BJ (cell line): Measurements from ENCODE around the gene SEC24B. TPM values are rescaled to one million over a fixed set of nuclear protein-coding genes. Genes with fewer than 3 reads are reported as not detected.

Source experiments
- CTCF ChIA-PET: fragments of 350-600 bp; formaldehyde crosslinking; extraction: SDS; loops from one replicate; lab custom pipeline; 2021; ENCODE audit warnings: antibody characterized with exemption, inconsistent platforms; lab: Yijun Ruan, JAX
- POLR2A ChIA-PET: fragments of 300-600 bp; sonication (Branson Sonifier 250); formaldehyde crosslinking; extraction: SDS; loops from one replicate; lab custom pipeline; 2021; ENCODE audit warnings: antibody characterized with exemption; lab: Charles Lee
- DNase-seq: peaks from one replicate; pipeline ENCODE4 v3.0.0-alpha.2; 2011; ENCODE audit warnings: low read depth
- H3K27me3 ChIP-seq: 2 replicates; pipeline ENCODE4 v1.6.0; 2011; ENCODE audit warnings: low read length; ENCODE audit not compliant: control insufficient read depth, insufficient read depth
- H3K36me3 ChIP-seq: 2 replicates; pipeline ENCODE4 v1.5.1; 2011; ENCODE audit warnings: low read length; ENCODE audit not compliant: control insufficient read depth, insufficient read depth
- H3K4me3 ChIP-seq: 2 replicates; pipeline ENCODE4 v1.5.1; 2011; ENCODE audit warnings: low read depth, mild to moderate bottlenecking, control low read depth, low read length
- polyA plus RNA-seq: library from polyadenylated mRNA; depleted of rRNA; stranded (reverse); fragments of >200 nt; gene quantifications from 2 replicates; pipeline ENCODE4 v1.2.3, GENCODE V29; 2011
- TF ChIP-seq, protein P1 (sequence below): IDR thresholded peaks from 2 replicates; pipeline ENCODE4 v1.5.1; 2011; ENCODE audit warnings: low read depth, mild to moderate bottlenecking, control low read depth, inconsistent platforms, low read length, moderate library complexity; ENCODE audit not compliant: insufficient read depth

Gene SEC24B
- polyA plus RNA-seq, 1 experiment, result 43.1 TPM

DNA sequence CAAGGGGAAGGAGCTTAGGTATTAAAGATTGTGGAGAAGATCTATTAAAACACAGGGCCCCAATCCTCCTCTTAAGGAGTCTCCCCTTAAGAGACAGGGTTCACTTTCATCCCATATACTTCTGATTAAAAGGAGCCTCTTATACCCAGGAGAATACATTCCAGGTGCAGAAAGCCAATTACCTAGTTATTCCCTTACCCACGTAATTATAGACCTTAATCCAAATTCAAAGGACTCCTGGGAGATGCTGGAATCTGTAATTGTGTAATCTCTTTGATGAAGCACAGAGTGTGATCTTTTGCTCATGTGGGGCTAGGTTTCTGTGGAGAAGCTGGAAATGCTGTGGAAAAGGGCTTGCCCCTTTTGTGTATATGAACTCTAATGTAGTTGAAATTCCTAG, 1.4 kb upstream of the SEC24B start:
- TF ChIP-seq, protein P1, sequence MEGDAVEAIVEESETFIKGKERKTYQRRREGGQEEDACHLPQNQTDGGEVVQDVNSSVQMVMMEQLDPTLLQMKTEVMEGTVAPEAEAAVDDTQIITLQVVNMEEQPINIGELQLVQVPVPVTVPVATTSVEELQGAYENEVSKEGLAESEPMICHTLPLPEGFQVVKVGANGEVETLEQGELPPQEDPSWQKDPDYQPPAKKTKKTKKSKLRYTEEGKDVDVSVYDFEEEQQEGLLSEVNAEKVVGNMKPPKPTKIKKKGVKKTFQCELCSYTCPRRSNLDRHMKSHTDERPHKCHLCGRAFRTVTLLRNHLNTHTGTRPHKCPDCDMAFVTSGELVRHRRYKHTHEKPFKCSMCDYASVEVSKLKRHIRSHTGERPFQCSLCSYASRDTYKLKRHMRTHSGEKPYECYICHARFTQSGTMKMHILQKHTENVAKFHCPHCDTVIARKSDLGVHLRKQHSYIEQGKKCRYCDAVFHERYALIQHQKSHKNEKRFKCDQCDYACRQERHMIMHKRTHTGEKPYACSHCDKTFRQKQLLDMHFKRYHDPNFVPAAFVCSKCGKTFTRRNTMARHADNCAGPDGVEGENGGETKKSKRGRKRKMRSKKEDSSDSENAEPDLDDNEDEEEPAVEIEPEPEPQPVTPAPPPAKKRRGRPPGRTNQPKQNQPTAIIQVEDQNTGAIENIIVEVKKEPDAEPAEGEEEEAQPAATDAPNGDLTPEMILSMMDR, result no peak
- ChIA-PET CTCF (interaction anchor here (0.6 to 3.3 kb wide), 7 partner anchors 13 to 546 kb away, joined by 3 to 29 read pairs (median 7); partner anchors contain the start of gene GAR1), POLR2A (no interaction called here)
- no peak for DNase-seq
- H3K27me3 ChIP-seq, result no peaks in the 10 kb centered on the region
- no peaks in the 10 kb centered on the region for H3K36me3 ChIP-seq
- no peak overlapping the region for H3K4me3 ChIP-seq

DNA sequence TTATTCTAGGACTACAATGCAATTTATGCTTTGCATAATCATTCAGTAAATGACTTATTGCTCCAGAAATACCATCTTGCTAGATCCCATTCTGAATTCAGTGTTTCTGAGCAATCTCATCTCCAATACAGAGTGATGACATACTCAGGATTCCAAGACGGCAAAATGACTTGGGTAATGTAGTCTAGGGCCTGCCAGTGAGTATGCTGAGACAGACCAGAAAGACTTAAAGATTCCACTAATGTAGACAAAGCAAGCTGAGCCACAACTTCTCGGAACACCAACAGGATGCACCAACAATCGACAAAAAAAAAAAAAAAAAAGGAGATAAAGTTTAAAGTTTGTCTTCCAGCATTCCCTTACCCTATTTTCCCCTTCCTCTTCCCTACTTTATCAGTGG, 919 bp upstream of the SEC24B start:
- no peak for DNase-seq
- Histone ChIP-seq H3K36me3 (no peaks in the 10 kb centered on the region), H3K4me3 (peak overlapping the region; percentile 67), H3K27me3 (no peaks in the 10 kb centered on the region)
- TF ChIP-seq, protein P1, result no peak
- CTCF ChIA-PET, result interaction anchor here (0.6 to 3.3 kb wide), 25 partner anchors 8 to 744 kb away, joined by 3 to 29 read pairs (median 4); no protein-coding TSS in a partner anchor
- POLR2A ChIA-PET, result no interaction called here

DNA sequence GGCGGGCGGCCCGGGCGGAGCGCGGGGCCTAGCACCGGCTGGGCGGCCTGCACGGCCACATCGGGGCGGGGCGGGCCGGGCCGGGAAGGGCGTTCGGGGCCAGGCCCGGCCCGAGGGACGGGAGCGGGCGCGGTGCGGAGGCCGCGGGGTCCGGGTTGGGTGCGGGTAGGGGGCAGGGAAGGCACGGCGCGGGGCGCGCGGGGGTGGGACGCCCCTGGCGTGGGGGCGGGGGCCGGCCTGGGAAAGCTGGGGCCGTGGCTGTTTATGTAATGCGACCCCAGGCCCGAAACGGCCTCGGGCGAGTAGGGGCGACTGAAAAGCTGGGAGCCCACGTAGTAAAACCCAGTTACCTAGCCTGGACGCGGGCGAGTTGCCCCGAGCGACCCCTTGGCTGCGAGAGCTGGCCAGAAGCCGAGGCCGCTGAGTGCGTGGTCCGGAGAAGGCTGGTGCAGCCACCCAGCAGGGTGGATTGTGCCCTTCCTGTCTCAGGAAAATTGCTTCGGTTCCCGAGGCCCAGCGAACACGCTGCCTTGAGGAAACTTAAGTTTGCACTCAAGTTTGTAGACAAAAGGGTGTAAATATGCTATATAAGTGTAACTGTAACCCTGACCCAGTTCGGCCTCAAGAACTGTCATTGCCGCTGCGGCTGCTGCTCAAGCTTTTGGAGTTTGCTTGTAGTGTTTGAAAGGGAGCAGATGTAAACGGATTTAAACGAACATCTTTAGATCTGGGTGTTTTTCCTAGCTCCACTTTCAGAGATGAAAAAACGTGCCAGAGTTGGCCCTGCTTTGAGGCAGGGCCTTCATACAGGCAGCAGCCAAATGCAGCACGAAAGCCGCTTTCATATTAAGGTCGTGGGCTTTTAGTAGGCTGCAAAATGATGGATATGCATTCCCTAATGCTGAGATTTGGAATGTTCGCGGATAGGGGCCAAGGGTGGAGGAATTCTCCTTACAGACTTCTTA, 674 bp downstream of the SEC24B start:
- H3K4me3 ChIP-seq, result peak overlapping the region; percentile 67
- CTCF ChIA-PET, result interaction anchor here (0.6 to 3.3 kb wide), 24 partner anchors 9 to 1098 kb away, joined by 3 to 29 read pairs (median 4); partner anchors contain the start of gene GAR1
- no peaks in the 10 kb centered on the region for H3K36me3 ChIP-seq
- POLR2A ChIA-PET, result interaction anchor here (0.6 kb wide), 1 partner anchor 18 kb away, joined by 4 read pairs; no protein-coding TSS in a partner anchor
- TF ChIP-seq, protein P1, result no peak
- no peak for DNase-seq
- no peaks in the 10 kb centered on the region for H3K27me3 ChIP-seq

GRCh38 chr4:109435635-109436034, 2.0 kb downstream of the SEC24B start:
- H3K4me3 ChIP-seq, result no peak overlapping the region
- POLR2A ChIA-PET, result no interaction called here
- no peaks in the 10 kb centered on the region for H3K36me3 ChIP-seq
- no peaks in the 10 kb centered on the region for H3K27me3 ChIP-seq
- no peak for DNase-seq
- CTCF ChIA-PET, result interaction anchor here (3.3 kb wide), 1 partner anchor 10 kb away, joined by 29 read pairs; no protein-coding TSS in a partner anchor
- TF ChIP-seq, protein P1, result no peak

GRCh38 chr4:109436504-109436903, 2.9 kb downstream of the SEC24B start:
- H3K4me3 ChIP-seq, result no peak overlapping the region
- no peak for DNase-seq
- POLR2A ChIA-PET, result no interaction called here
- CTCF ChIA-PET, result no interaction called here
- TF ChIP-seq, protein P1, result no peak
- H3K27me3 ChIP-seq, result no peaks in the 10 kb centered on the region
- no peaks in the 10 kb centered on the region for H3K36me3 ChIP-seq
